ENCODE results near the gene SORL1.
A peak's percentile ranks its signal among the peaks of the same experiment; 100 is the strongest.

SORL1 gene

GRCh38 chr11:121473064-121473777 lies 21.1 kb downstream of the SORL1 start:
- TF ChIP-seq REST (IDR thresholded peaks at IDR 0.05; ENCODE audit: low read depth) (peak; percentile 59), CEBPB (IDR thresholded peaks at IDR 0.05) (no peak), CREB1 (IDR thresholded peaks at IDR 0.05; ENCODE audit: low read depth) (no peak), TEAD4 (IDR thresholded peaks at IDR 0.05) (no peak)

- TF ChIP-seq NFIC (IDR thresholded peaks at IDR 0.05): no peak
Measured at GRCh38 chr11:121474680-121475079, 22.6 kb downstream of the SORL1 start.

- TF ChIP-seq FOXM1 (IDR thresholded peaks at IDR 0.05; ENCODE audit: borderline replicate concordance, low read depth): no peak
- TF ChIP-seq CEBPB (IDR thresholded peaks at IDR 0.05): no peak
- TF ChIP-seq NFIC (IDR thresholded peaks at IDR 0.05): 0 out of 2 replicates have a peak, but pooled peaks have one; percentile 18
- TF ChIP-seq MAX (IDR thresholded peaks at IDR 0.05): 0 out of 2 replicates have a peak, but pooled peaks have one; percentile 42
- TF ChIP-seq TEAD4 (IDR thresholded peaks at IDR 0.05): 0 out of 2 replicates have a peak, but pooled peaks have one; percentile 8
- peak; percentile 70 for TF ChIP-seq EP300 (IDR thresholded peaks at IDR 0.05; ENCODE audit: borderline replicate concordance)
Measured at GRCh38 chr11:121476379-121477032, 24.4 kb downstream of the SORL1 start.

- peak; percentile 78 for TF ChIP-seq EP300 (IDR thresholded peaks at IDR 0.05; ENCODE audit: borderline replicate concordance)
- no peak; the same call in 1 of the 2 replicates for TF ChIP-seq MAX (IDR thresholded peaks at IDR 0.05)
- TF ChIP-seq YY1 (IDR thresholded peaks at IDR 0.05; ENCODE audit: low read depth): 0 out of 2 replicates have a peak, but pooled peaks have one; percentile 41
- 0 out of 2 replicates have a peak, but pooled peaks have one; percentile 53 for TF ChIP-seq TCF12 (IDR thresholded peaks at IDR 0.05; ENCODE audit: low read depth)
- peak; percentile 60 for TF ChIP-seq NFIC (IDR thresholded peaks at IDR 0.05)
- TF ChIP-seq ZBTB7A (IDR thresholded peaks at IDR 0.05; ENCODE audit: low read depth): no peak
Measured at GRCh38 chr11:121478226-121478894, 26.2 kb downstream of the SORL1 start.

GRCh38 chr11:121478895-121479697 lies 27.0 kb downstream of the SORL1 start:
- no peak for TF ChIP-seq EGR1 (IDR thresholded peaks at IDR 0.05)
- peak; percentile 41; the same call in 1 of the 2 replicates for TF ChIP-seq USF1 (IDR thresholded peaks at IDR 0.05)
- peak; percentile 75 for TF ChIP-seq MAX (IDR thresholded peaks at IDR 0.05)

GRCh38 chr11:121479698-121480238 lies 27.7 kb downstream of the SORL1 start:
- TF ChIP-seq RAD21 (IDR thresholded peaks at IDR 0.05; ENCODE audit: low read depth) (peak; percentile 10; the same call in 1 of the 2 replicates), ZBTB7A (IDR thresholded peaks at IDR 0.05; ENCODE audit: low read depth) (no peak)

GRCh38 chr11:121482231-121483129 lies 30.4 kb downstream of the SORL1 start:
- TF ChIP-seq EP300 (IDR thresholded peaks at IDR 0.05; ENCODE audit: borderline replicate concordance): no peak
- TF ChIP-seq REST (IDR thresholded peaks at IDR 0.05; ENCODE audit: low read depth): no peak
- no peak for TF ChIP-seq NFIC (IDR thresholded peaks at IDR 0.05)
- no peak for TF ChIP-seq YY1 (IDR thresholded peaks at IDR 0.05; ENCODE audit: low read depth)
- no peak for TF ChIP-seq TCF12 (IDR thresholded peaks at IDR 0.05; ENCODE audit: low read depth)
- TF ChIP-seq USF1 (IDR thresholded peaks at IDR 0.05): no peak
- no peak for TF ChIP-seq MAX (IDR thresholded peaks at IDR 0.05)
- no peak for TF ChIP-seq CREB1 (IDR thresholded peaks at IDR 0.05; ENCODE audit: low read depth)
- TF ChIP-seq RAD21 (IDR thresholded peaks at IDR 0.05; ENCODE audit: low read depth): no peak
- no peak for TF ChIP-seq FOXM1 (IDR thresholded peaks at IDR 0.05; ENCODE audit: borderline replicate concordance, low read depth)
- TF ChIP-seq TEAD4 (IDR thresholded peaks at IDR 0.05): no peak
- no peak for TF ChIP-seq EGR1 (IDR thresholded peaks at IDR 0.05)
- no peak for TF ChIP-seq CEBPB (IDR thresholded peaks at IDR 0.05)
- TF ChIP-seq TAF1 (IDR thresholded peaks at IDR 0.05; ENCODE audit: low read depth): no peak
